CD4-positive, alpha-beta memory T cell (primary cell): ENCODE data around the gene LMO7. TPM values are rescaled to one million over a fixed set of nuclear protein-coding genes. Genes with fewer than 3 reads are reported as not detected.

Experiments used
- CTCF ChIA-PET: fragments of 350-600 bp; sonication (Branson Sonifier 250); formaldehyde crosslinking; loops from one replicate; lab custom pipeline; 2021; ENCODE audit warnings: inconsistent platforms; ENCODE audit not compliant: partially characterized antibody; lab: Charles Lee
- POLR2A ChIA-PET: fragments of 350-600 bp; sonication (Branson Sonifier 250); formaldehyde crosslinking; loops from one replicate; lab custom pipeline; 2021; ENCODE audit not compliant: partially characterized antibody; lab: Charles Lee
- DNase-seq, 5 donors: peaks; one replicate each; pipeline versions ENCODE4 v3.0.0 to v3.0.0-alpha.2; 2020 to 2022; ENCODE audit warnings: mixed read lengths in 1 of 5
- H3K27ac ChIP-seq: one replicate; pipeline ENCODE4 v1.7.0; 2013; ENCODE audit warnings: low read depth, low read length
- H3K27me3 ChIP-seq: 2 replicates; pipeline ENCODE4 v1.7.0; 2013; ENCODE audit warnings: mild to moderate bottlenecking, low read length, moderate library complexity; ENCODE audit not compliant: insufficient read depth
- H3K36me3 ChIP-seq: 2 replicates; pipeline ENCODE4 v1.7.0; 2013; ENCODE audit warnings: mild to moderate bottlenecking, low read length, moderate library complexity; ENCODE audit not compliant: insufficient read depth
- H3K4me1 ChIP-seq: 2 replicates; pipeline ENCODE4 v1.7.0; 2013; ENCODE audit warnings: mild to moderate bottlenecking, low read length, moderate library complexity; ENCODE audit not compliant: insufficient read depth
- H3K4me3 ChIP-seq, 2 donors: one replicate each; pipeline ENCODE4 v1.7.0; 2013; ENCODE audit warnings: low read length in 2 of 2, mild to moderate bottlenecking in 1 of 2
- H3K9me3 ChIP-seq, 2 donors: one replicate each; pipeline ENCODE4 v1.7.0; 2013; ENCODE audit warnings: low read length in 2 of 2, control low read depth in 1 of 2; ENCODE audit not compliant: control insufficient read depth in 1 of 2
- H3K27ac Mint-ChIP-seq, 7 donors: one replicate each; pipeline ENCODE4 v1.8.0; 2020 to 2021; ENCODE audit warnings: mixed read lengths in 7 of 7, mild to moderate bottlenecking in 6 of 7, inconsistent platforms in 3 of 7, moderate library complexity in 3 of 7
- H3K27me3 Mint-ChIP-seq, 2 donors: one replicate each; pipeline ENCODE4 v1.8.0; 2020 to 2021; ENCODE audit warnings: mixed read lengths in 2 of 2
- H3K36me3 Mint-ChIP-seq, 2 donors: one replicate each; pipeline ENCODE4 v1.8.0; 2020 to 2021; ENCODE audit warnings: mixed read lengths in 2 of 2, inconsistent platforms in 1 of 2, mild to moderate bottlenecking in 1 of 2
- H3K4me1 Mint-ChIP-seq, 4 donors: one replicate each; pipeline ENCODE4 v1.8.0; 2020 to 2021; ENCODE audit warnings: mixed read lengths in 4 of 4, mild to moderate bottlenecking in 1 of 4
- H3K4me3 Mint-ChIP-seq, 8 donors: one replicate each; pipeline ENCODE4 v1.8.0; 2020 to 2021; ENCODE audit warnings: mixed read lengths in 8 of 8, mild to moderate bottlenecking in 7 of 8, moderate library complexity in 6 of 8, inconsistent platforms in 3 of 8
- H3K9me3 Mint-ChIP-seq, 8 donors: one replicate each; pipeline ENCODE4 v1.8.0; 2020 to 2021; ENCODE audit warnings: mixed read lengths in 8 of 8, mild to moderate bottlenecking in 5 of 8, inconsistent platforms in 3 of 8, moderate library complexity in 1 of 8
- intact Hi-C: fragments of 100-400 bp; cut with micrococcal nuclease; formaldehyde crosslinking; loops from one replicate; pipeline ENCODE4 v1.15.1; 2023
- polyA plus RNA-seq, 2 donors: library from polyadenylated mRNA; unstranded; fragments of 300-500 nt; fragmentation: Illumina TruSeq; gene quantifications; one replicate each; pipeline ENCODE4 v1.2.3, GENCODE V29; 2021
- total RNA-seq, 2 experiments: library from RNA; stranded (reverse); gene quantifications; one replicate each; pipeline ENCODE4 v1.2.3, GENCODE V29; 2021

LMO7 gene
- total and polyA plus RNA-seq, 4 experiments from 2014 or later, result 5.4 to 29.4 (median 20.0) TPM

DNA sequence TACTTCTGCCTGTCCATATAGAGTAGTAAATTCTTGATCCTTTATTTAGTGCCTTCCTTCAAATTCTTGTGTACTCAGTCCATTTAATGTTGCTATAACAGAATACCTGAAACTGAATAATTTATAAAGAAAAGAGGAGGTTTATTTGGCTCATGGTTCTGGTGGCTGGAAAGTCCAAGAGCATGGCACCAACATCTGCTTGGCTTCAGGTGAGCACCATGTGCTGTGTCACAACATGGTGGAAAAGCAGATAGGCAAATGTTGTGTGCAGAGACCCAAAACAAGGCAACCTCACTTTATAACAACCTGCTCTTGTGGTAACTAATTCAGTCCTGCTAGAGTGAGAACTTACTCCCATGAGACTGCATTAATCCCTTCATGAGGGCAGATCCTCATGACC is 195.3 kb downstream of the LMO7 start:
- Histone ChIP-seq H3K9me3 (no peaks in the 10 kb centered on the region), H3K36me3 (no peaks in the 10 kb centered on the region), H3K4me1 (no peaks in the 10 kb centered on the region), H3K27me3 (no peaks in the 10 kb centered on the region), H3K4me3 (no peak overlapping the region), H3K27ac (no peak overlapping the region)
- intact Hi-C loops, result no loop called here
- Mint-ChIP-seq H3K4me1 (no peaks in the 10 kb centered on the region), H3K27ac (no peak overlapping the region), H3K36me3 (peaks cover 28 to 52% of the 10 kb centered on the region in 2 donors), H3K9me3 (peaks cover 2 to 12% (median 5%) of the 10 kb centered on the region in 8 donors), H3K27me3 (no peaks in the 10 kb centered on the region), H3K4me3 (no peak overlapping the region)
- no peak for DNase-seq
- ChIA-PET CTCF (no interaction called here), POLR2A (no interaction called here)

- peaks cover 2 to 12% (median 5%) of the 10 kb centered on the region in 8 donors for H3K9me3 Mint-ChIP-seq
- POLR2A ChIA-PET, result interaction anchor here (0.6 to 1.1 kb wide), 2 partner anchors 14 to 71 kb away, joined by 3 read pairs; no protein-coding TSS in a partner anchor
- no peak overlapping the region for H3K4me3 Mint-ChIP-seq
- H3K9me3 ChIP-seq, result no peaks in the 10 kb centered on the region
- H3K27me3 Mint-ChIP-seq, result no peaks in the 10 kb centered on the region
- peaks cover 26 to 50% of the 10 kb centered on the region in 2 donors for H3K36me3 Mint-ChIP-seq
- no peak overlapping the region for H3K27ac Mint-ChIP-seq
- no peaks in the 10 kb centered on the region for H3K36me3 ChIP-seq
- no peak overlapping the region for H3K4me3 ChIP-seq
- no peaks in the 10 kb centered on the region for H3K4me1 Mint-ChIP-seq
- H3K27me3 ChIP-seq, result no peaks in the 10 kb centered on the region
- no peak overlapping the region for H3K27ac ChIP-seq
- intact Hi-C loops, result no loop called here
- H3K4me1 ChIP-seq, result no peaks in the 10 kb centered on the region
- no peak for DNase-seq
- CTCF ChIA-PET, result interaction anchor here (1.3 to 1.5 kb wide), 2 partner anchors 37 to 72 kb away, joined by 3 read pairs; no protein-coding TSS in a partner anchor
These were observed 196.7 kb downstream of the LMO7 start for GRCh38 chr13:75832812-75833211.

DNA sequence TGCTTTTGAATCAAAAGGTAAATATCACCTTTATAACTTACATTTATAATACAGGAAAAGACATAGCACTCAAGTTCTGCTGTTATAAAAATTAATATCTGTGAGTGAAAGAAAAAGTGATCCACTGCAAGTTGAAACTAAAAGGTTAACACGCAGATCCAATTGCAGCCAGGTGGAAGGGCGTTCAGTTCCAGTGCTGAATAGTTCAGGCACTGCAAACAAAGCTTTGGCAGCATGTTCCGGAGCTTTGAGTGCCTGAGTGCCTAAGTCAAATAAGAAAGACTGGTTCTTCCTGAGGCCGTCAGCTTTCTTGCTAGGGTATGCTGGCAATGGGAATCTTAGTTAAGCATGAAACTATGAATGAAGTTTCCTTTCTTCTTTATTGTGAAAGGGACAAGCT is 200.3 kb downstream of the LMO7 start:
- no peak overlapping the region for H3K4me3 Mint-ChIP-seq
- CTCF ChIA-PET, result interaction anchor here (2.0 kb wide), 1 partner anchor 34 kb away, joined by 6 read pairs; no protein-coding TSS in a partner anchor
- no peaks in the 10 kb centered on the region for H3K27me3 Mint-ChIP-seq

GRCh38 chr13:75838366-75839005 is 202.4 kb downstream of the LMO7 start:
- ChIA-PET POLR2A (no interaction called here), CTCF (interaction anchor here (2.0 kb wide), 1 partner anchor 143 kb away, joined by 7 read pairs; no protein-coding TSS in a partner anchor)
- intact Hi-C loops, result no loop called here
- Histone ChIP-seq H3K9me3 (no peaks in the 10 kb centered on the region), H3K4me3 (no peak overlapping the region), H3K4me1 (no peaks in the 10 kb centered on the region), H3K36me3 (no peaks in the 10 kb centered on the region), H3K27ac (no peak overlapping the region), H3K27me3 (no peaks in the 10 kb centered on the region)
- H3K4me3 Mint-ChIP-seq, result no peak overlapping the region
- H3K9me3 Mint-ChIP-seq, result peaks cover 0 to 2% (median 0%) of the 10 kb centered on the region in 8 donors
- no peak overlapping the region for H3K27ac Mint-ChIP-seq
- peaks cover 44 to 66% of the 10 kb centered on the region in 2 donors for H3K36me3 Mint-ChIP-seq
- H3K4me1 Mint-ChIP-seq, result peaks cover 0 to 8% (median 0%) of the 10 kb centered on the region in 4 donors
- no peaks in the 10 kb centered on the region for H3K27me3 Mint-ChIP-seq
- DNase-seq, result no peak

More for the DNA sequence above, 200.3 kb downstream of the LMO7 start:
- Mint-ChIP-seq H3K36me3 (peaks cover 31 to 47% of the 10 kb centered on the region in 2 donors), H3K9me3 (peaks cover 0 to 1% (median under 1%) of the 10 kb centered on the region in 8 donors), H3K27ac (no peak overlapping the region), H3K4me1 (peaks cover 0 to under 1% (median 0%) of the 10 kb centered on the region in 4 donors)
- Histone ChIP-seq H3K27ac (no peak overlapping the region), H3K4me3 (no peak overlapping the region), H3K9me3 (no peaks in the 10 kb centered on the region), H3K36me3 (no peaks in the 10 kb centered on the region), H3K27me3 (no peaks in the 10 kb centered on the region), H3K4me1 (no peaks in the 10 kb centered on the region)
- intact Hi-C loops, result no loop called here
- no peak for DNase-seq
- POLR2A ChIA-PET, result no interaction called here

GRCh38 chr13:75839406-75839805 is 203.3 kb downstream of the LMO7 start:
- Mint-ChIP-seq H3K4me1 (peaks cover 0 to 8% (median 0%) of the 10 kb centered on the region in 4 donors), H3K4me3 (no peak overlapping the region), H3K36me3 (peaks cover 47 to 67% of the 10 kb centered on the region in 2 donors), H3K27ac (peak overlapping the region in 2 of 7 donors; percentile 22 to 52), H3K9me3 (peaks cover 0 to 2% (median 0%) of the 10 kb centered on the region in 8 donors), H3K27me3 (no peaks in the 10 kb centered on the region)
- CTCF ChIA-PET, result interaction anchor here (1.4 to 2.0 kb wide), 3 partner anchors 31 to 144 kb away, joined by 5 to 7 read pairs (median 7); no protein-coding TSS in a partner anchor
- Histone ChIP-seq H3K27ac (no peak overlapping the region), H3K4me3 (no peak overlapping the region), H3K27me3 (no peaks in the 10 kb centered on the region), H3K4me1 (no peaks in the 10 kb centered on the region), H3K36me3 (no peaks in the 10 kb centered on the region), H3K9me3 (no peaks in the 10 kb centered on the region)
- POLR2A ChIA-PET, result no interaction called here
- no peak for DNase-seq
- intact Hi-C loops, result no loop called here

- H3K36me3 Mint-ChIP-seq, result peaks cover 48 to 61% of the 10 kb centered on the region in 2 donors
- CTCF ChIA-PET, result no interaction called here
These were observed 205.8 kb downstream of the LMO7 start for GRCh38 chr13:75841905-75842304.

GRCh38 chr13:75843074-75843473 is 206.9 kb downstream of the LMO7 start:
- Mint-ChIP-seq H3K27me3 (no peaks in the 10 kb centered on the region), H3K9me3 (peaks cover 0 to 2% (median 0%) of the 10 kb centered on the region in 8 donors), H3K27ac (peak overlapping the region in 3 of 7 donors; percentile 2 to 47 (median 7)), H3K4me3 (no peak overlapping the region), H3K36me3 (peaks cover 44 to 52% of the 10 kb centered on the region in 2 donors), H3K4me1 (peaks cover 0 to 8% (median 0%) of the 10 kb centered on the region in 4 donors)
- H3K4me1 ChIP-seq, result no peaks in the 10 kb centered on the region
- no peaks in the 10 kb centered on the region for H3K36me3 ChIP-seq
- ChIA-PET POLR2A (no interaction called here), CTCF (interaction anchor here (1.5 kb wide), 1 partner anchor 9 kb away, joined by 3 read pairs; no protein-coding TSS in a partner anchor)
- H3K27ac ChIP-seq, result no peak overlapping the region
- intact Hi-C loops, result no loop called here
- no peaks in the 10 kb centered on the region for H3K9me3 ChIP-seq
- H3K27me3 ChIP-seq, result no peaks in the 10 kb centered on the region
- no peak overlapping the region for H3K4me3 ChIP-seq
- no peak for DNase-seq

More at GRCh38 chr13:75841905-75842304, 205.8 kb downstream of the LMO7 start:
- Mint-ChIP-seq H3K4me1 (peaks cover 0 to 8% (median 0%) of the 10 kb centered on the region in 4 donors), H3K9me3 (peaks cover 0 to 2% (median 0%) of the 10 kb centered on the region in 8 donors), H3K27ac (peak overlapping the region in 1 of 7 donors; percentile 68), H3K4me3 (no peak overlapping the region), H3K27me3 (no peaks in the 10 kb centered on the region)
- H3K4me1 ChIP-seq, result no peaks in the 10 kb centered on the region
- H3K9me3 ChIP-seq, result no peaks in the 10 kb centered on the region
- H3K36me3 ChIP-seq, result no peaks in the 10 kb centered on the region
- DNase-seq, result peak in 1 of 5 donors; percentile 3
- intact Hi-C loops, result no loop called here
- POLR2A ChIA-PET, result no interaction called here
- H3K27ac ChIP-seq, result no peak overlapping the region
- no peak overlapping the region for H3K4me3 ChIP-seq
- H3K27me3 ChIP-seq, result no peaks in the 10 kb centered on the region
